ENCODE measurements around the gene LRCH4. TPM values are rescaled to one million over a fixed set of nuclear protein-coding genes. Genes with fewer than 3 reads are reported as not detected.

Gene LRCH4
- total and polyA plus RNA-seq, 2 of the 8 experiments (the other 6 are each of a cell fraction or from before 2014, with no cell fraction given) = 15.5 to 36.6 TPM

- TF ChIP-seq CTCF (IDR thresholded peaks at IDR 0.05; ENCODE audit: control extremely low read depth in 1 of 3, insufficient read depth in 1 of 3, low read depth in 1 of 3, low read length in 3 of 3) = peak in 1 of 3 experiments; percentile 27; a peak in 2 of 4 replicates
- no peak for TF ChIP-seq EP300 (IDR thresholded peaks at IDR 0.05; ENCODE audit: borderline replicate concordance in 1 of 2, low read depth in 2 of 2, low read length in 2 of 2)
- TF ChIP-seq SIX5 (IDR thresholded peaks at IDR 0.05; ENCODE audit: low read depth, low read length) = no peak
- no peak for TF ChIP-seq ZNF274 (IDR thresholded peaks at IDR 0.05; ENCODE audit: borderline replicate concordance, extremely low read depth, low read length)
- no peak for TF ChIP-seq SP2 (IDR thresholded peaks at IDR 0.05; ENCODE audit: low read length)
- TF ChIP-seq SRF (IDR thresholded peaks at IDR 0.05; ENCODE audit: low read depth, low read length) = no peak
- TF ChIP-seq SIRT6 (IDR thresholded peaks at IDR 0.05; ENCODE audit: low read length) = no peak
- no peak for TF ChIP-seq JUND (IDR thresholded peaks at IDR 0.05; ENCODE audit: low read length)
- TF ChIP-seq KDM4A (IDR thresholded peaks at IDR 0.05; ENCODE audit: low read depth, low read length, severe bottlenecking) = peak; percentile 78
- TF ChIP-seq JUN (IDR thresholded peaks at IDR 0.05; ENCODE audit: low read depth, low read length) = no peak
- no peak for TF ChIP-seq RXRA (IDR thresholded peaks at IDR 0.05; ENCODE audit: insufficient read depth, low read depth, low read length)
- TF ChIP-seq CHD2 (IDR thresholded peaks at IDR 0.05; ENCODE audit: low read length) = no peak
- no peak for TF ChIP-seq KDM1A (IDR thresholded peaks at IDR 0.05; ENCODE audit: borderline replicate concordance, low read length)
- TF ChIP-seq SP4 (IDR thresholded peaks at IDR 0.05; ENCODE audit: low read length) = no peak; the same call in 1 of the 2 replicates
- TF ChIP-seq FOSL1 (IDR thresholded peaks at IDR 0.05; ENCODE audit: insufficient read depth, low read depth, low read length) = no peak
- TF ChIP-seq CEBPB (IDR thresholded peaks at IDR 0.05; ENCODE audit: low read depth, low read length) = no peak
- TF ChIP-seq RBBP5 (IDR thresholded peaks at IDR 0.05; ENCODE audit: borderline replicate concordance, low read depth, low read length) = no peak
- TF ChIP-seq TCF12 (IDR thresholded peaks at IDR 0.05; ENCODE audit: low read depth, low read length) = no peak
- no peak for TF ChIP-seq CTBP2 (IDR thresholded peaks at IDR 0.05; ENCODE audit: borderline replicate concordance, insufficient read depth, insufficient read length, low read length)
- TF ChIP-seq MAX (IDR thresholded peaks at IDR 0.05) = peak; percentile 52
- TF ChIP-seq MAFK (IDR thresholded peaks at IDR 0.05; ENCODE audit: low read depth, low read length) = no peak
- no peak for TF ChIP-seq CBX5 (IDR thresholded peaks at IDR 0.05; ENCODE audit: low read depth, low read length)
Observed at GRCh38 chr7:100604028-100604975, 18.4 kb upstream of the LRCH4 start (continued).

Data from H1 (cell line).